22Rv1 (cell line): Measurements from ENCODE around the gene KCNA2.

Source experiments
- H3K27ac ChIP-seq: fragments of 450-650 bp; 2 replicates; pipeline ENCODE4 v1.5.1; 2017
- ZFX ChIP-seq: fragments of 450-650 bp; IDR thresholded peaks from 2 replicates; pipeline ENCODE4 v1.6.1; 2017; ENCODE audit warnings: antibody characterized with exemption, borderline replicate concordance
- TF ChIP-seq, protein P1 (sequence below): fragments of 450-650 bp; IDR thresholded peaks from 2 replicates; pipeline ENCODE4 v1.5.1; 2017; ENCODE audit warnings: mild to moderate bottlenecking

Gene KCNA2

DNA sequence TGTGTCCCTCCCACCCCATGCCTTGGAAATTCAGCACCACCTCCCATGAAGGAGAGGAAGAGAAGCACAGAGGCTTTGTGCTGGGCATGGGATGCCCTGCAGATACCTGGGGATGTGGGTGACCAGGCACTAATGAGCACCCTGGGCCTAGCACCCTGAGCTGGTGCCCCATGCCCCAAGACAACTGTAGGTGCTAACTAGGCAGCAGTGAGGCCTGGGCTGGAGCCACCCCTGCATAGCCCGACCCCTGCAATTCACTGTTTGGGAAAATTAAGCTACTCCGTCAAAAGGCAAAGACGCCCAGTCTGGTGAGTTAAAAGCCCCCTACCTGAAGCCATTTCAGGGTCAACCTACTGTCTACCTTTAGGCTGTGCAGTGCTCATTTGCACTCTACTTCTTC, 5.4 kb downstream of the KCNA2 start:
- no peak for TF ChIP-seq ZFX
- TF ChIP-seq, protein P1, sequence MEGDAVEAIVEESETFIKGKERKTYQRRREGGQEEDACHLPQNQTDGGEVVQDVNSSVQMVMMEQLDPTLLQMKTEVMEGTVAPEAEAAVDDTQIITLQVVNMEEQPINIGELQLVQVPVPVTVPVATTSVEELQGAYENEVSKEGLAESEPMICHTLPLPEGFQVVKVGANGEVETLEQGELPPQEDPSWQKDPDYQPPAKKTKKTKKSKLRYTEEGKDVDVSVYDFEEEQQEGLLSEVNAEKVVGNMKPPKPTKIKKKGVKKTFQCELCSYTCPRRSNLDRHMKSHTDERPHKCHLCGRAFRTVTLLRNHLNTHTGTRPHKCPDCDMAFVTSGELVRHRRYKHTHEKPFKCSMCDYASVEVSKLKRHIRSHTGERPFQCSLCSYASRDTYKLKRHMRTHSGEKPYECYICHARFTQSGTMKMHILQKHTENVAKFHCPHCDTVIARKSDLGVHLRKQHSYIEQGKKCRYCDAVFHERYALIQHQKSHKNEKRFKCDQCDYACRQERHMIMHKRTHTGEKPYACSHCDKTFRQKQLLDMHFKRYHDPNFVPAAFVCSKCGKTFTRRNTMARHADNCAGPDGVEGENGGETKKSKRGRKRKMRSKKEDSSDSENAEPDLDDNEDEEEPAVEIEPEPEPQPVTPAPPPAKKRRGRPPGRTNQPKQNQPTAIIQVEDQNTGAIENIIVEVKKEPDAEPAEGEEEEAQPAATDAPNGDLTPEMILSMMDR: no peak
- no peak overlapping the region for H3K27ac ChIP-seq

DNA sequence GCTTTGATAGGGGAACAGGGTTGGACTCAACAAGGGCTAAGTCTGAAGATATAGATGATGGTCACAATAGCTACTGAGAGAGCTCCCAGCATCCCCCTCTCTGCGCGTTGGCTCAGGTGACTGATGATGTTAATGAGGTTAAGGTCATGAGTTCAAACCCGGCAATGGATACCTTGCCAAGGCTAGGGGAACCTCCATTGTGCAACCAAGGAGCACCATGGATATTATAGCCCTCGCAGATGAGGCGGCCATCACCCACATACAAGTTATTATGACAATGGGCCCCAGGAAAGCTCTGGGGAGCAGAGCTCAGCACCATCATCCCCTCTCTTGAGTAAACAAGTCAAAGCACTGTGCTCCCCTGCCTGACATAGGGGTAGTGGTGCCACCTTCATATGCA, 8.2 kb downstream of the KCNA2 start:
- no peak overlapping the region for H3K27ac ChIP-seq

DNA sequence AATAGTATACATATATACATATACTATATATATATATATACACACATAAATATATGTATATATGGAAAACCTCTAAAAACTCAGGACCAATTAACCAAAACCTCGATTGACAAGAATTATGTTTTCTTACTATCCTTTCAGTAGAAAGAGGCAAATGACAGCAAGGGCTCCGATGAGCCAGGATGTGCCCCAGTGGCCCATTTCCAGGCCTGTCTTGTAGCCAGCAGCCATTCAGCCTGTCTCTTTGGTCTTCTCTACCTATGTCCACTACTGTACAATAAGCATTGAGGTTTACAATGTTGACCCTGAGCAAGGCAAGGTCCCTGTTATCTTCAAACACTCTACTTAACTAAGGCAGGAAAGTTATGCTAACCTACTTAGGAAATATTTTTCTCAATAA, 9.8 kb downstream of the KCNA2 start:
- TF ChIP-seq ZFX: no peak
- TF ChIP-seq, protein P1: no peak
- no peak overlapping the region for H3K27ac ChIP-seq

More for the DNA sequence above, 8.2 kb downstream of the KCNA2 start:
- no peak for TF ChIP-seq ZFX
- TF ChIP-seq, protein P1: no peak

DNA sequence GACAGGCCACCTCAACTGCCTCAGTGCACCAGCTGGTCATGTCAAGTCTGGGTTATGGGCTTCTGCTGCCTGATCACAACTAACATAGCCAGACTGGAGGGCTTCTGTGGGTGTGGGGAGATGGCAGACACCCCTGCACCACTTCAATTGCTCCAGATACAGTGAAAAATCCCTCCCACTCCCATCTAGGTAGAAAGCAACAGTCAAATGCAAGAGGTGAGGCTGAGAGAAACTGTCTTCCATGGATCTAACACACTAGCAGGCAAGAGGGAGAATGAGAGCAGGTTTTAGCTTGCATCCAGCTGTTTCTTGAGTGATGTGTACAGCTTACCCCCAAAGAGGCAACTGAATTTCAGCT, 10.8 kb downstream of the KCNA2 start:
- TF ChIP-seq, protein P1: no peak
- TF ChIP-seq ZFX: no peak
- no peak overlapping the region for H3K27ac ChIP-seq

DNA sequence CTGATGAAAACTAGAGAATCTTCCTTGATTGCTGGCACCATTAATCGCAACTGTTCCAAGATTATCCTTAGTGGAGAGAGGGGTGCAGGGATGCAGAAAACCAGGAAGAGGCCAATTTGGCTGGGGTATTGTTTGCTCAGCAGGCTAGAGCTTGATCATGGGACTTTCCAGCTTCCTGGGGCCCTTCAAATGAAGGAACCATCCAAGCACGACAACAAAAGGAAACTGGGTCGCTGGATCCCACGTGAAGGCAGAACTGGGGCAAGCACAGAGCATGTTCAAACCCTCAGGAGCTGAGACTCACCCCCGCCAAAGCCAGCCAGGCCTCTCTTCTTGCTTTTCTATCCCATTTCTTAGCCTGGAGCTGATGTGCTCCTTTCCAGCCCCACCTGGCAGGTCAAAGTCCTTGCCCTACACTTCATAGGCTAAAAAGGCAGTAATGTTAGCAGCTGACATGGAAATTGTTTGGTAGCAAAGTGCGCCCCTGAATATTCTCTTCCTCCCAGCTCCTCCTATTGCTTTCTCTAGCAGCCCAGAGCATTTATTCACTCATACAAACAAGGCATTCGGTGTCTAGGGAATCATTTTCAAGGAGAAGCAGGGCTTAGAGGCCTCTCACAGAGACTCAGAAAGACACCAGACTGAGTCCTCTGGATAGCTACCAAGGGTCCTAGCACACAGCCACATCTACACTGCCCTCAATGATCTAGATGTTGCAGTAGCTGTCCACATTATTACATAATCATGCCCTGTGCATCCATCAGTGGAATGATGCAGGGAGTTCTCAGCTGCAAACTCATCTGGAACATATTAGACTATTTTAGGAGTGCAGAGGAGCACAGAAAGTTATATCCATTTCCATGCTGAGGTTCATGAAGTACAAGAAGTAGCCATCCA, 11.5 kb downstream of the KCNA2 start:
- H3K27ac ChIP-seq: no peak overlapping the region
- TF ChIP-seq, protein P1: no peak
- no peak for TF ChIP-seq ZFX

DNA sequence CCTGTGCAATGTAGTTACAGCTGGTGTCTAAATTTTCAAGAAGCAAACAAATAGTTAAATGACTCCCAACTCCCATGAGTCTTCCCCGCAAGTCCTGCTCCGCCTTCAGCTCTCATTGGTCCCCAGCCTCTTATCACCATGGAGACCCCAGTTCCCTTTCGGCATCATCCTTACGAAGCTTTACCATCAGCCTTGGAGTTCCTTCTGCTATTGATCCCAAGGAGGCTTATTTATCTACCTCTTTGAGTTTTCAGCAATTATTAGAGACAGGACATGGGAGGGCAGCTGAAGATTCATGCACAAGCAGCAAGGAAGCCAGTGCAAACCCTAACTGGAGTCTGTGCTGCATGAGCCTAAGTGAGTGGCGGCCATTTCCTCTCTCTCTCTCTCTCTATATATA, 12.3 kb downstream of the KCNA2 start:
- H3K27ac ChIP-seq: no peak overlapping the region
- TF ChIP-seq, protein P1: no peak
- no peak for TF ChIP-seq ZFX

DNA sequence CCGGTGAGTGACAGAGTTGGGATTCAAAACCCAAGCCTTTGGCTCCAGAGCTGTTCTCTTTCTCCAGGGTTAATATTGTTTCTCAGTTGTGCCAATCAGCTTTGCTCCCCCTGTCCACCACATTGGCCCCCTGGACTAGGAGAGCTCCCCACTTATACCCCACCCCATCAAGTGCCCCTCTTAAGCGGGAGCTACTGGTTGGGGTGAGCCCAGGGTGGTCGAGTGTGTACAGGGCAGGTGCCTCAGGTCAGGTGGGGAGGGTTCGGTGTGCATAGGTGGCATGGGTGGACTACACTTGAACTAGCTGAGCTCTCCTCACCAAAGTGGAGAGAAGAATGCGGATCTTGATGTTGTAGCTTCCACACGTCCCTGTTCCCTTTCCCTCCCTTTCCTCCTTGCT, 14.2 kb downstream of the KCNA2 start:
- no peak overlapping the region for H3K27ac ChIP-seq

More for the DNA sequence above, 14.2 kb downstream of the KCNA2 start:
- TF ChIP-seq, protein P1: no peak
- TF ChIP-seq ZFX: no peak
